ENCODE measurements around the gene OTX1.
"Not testable (repeated sequence)": the region's sequence is repeated elsewhere in the genome, so short reads cannot be mapped to it uniquely, and the experiment has no call there.

DNA sequence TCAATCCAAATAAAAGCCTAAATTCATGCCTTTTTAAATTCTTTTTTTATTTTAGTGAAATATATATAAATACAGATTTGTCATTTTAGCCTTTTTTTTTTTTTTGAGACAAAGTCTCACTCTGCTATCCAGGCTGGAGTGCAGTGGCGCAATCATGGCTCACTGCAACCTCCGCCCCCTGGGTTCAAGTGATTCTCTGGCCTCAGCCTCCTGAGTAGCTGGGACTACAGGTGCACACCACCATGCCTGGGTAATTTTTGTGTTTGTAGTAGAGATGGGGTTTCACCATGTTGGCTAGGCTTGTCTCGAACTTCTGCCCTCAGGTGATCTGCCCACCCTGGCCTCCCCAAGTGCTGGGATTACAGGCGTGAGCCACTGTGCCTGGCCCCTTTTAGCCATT is 23.8 kb downstream of the OTX1 start:
- TF ChIP-seq MXI1 (IDR thresholded peaks at IDR 0.05; ENCODE audit: borderline replicate concordance, low read depth, low read length); POLR2A (IDR thresholded peaks at IDR 0.05; ENCODE audit: low read depth, low read length); RFX5 (IDR thresholded peaks at IDR 0.05; ENCODE audit: low read depth, low read length); CTCF (conservative IDR thresholded peaks at IDR 0.05; ENCODE audit: low read depth, low read length); RCOR1 (IDR thresholded peaks at IDR 0.05; ENCODE audit: insufficient replicate concordance, low read length); CEBPB (IDR thresholded peaks at IDR 0.05; ENCODE audit: low read depth, low read length); USF2 (IDR thresholded peaks at IDR 0.05; ENCODE audit: low read depth, low read length); MAFK (IDR thresholded peaks at IDR 0.05; ENCODE audit: low read depth, low read length); RAD21 (IDR thresholded peaks at IDR 0.05; ENCODE audit: low read length): not testable (repeated sequence)
- TF ChIP-seq, protein P1, sequence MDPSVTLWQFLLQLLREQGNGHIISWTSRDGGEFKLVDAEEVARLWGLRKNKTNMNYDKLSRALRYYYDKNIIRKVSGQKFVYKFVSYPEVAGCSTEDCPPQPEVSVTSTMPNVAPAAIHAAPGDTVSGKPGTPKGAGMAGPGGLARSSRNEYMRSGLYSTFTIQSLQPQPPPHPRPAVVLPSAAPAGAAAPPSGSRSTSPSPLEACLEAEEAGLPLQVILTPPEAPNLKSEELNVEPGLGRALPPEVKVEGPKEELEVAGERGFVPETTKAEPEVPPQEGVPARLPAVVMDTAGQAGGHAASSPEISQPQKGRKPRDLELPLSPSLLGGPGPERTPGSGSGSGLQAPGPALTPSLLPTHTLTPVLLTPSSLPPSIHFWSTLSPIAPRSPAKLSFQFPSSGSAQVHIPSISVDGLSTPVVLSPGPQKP (IDR thresholded peaks at IDR 0.05; ENCODE audit: borderline replicate concordance, low read depth, low read length), result not testable (repeated sequence)

Data from IMR-90 (cell line).